ENCODE data around the gene ATP8A1.

- TF ChIP-seq CTCF (IDR thresholded peaks at IDR 0.05) (no peak), POLR2A (IDR thresholded peaks at IDR 0.05) (no peak)
Measured at GRCh38 chr4:42672359-42673081, 15.6 kb upstream of the ATP8A1 start.

All from adrenal gland (tissue), 5 donors.